ENCODE results near the gene DNM1.

DNA sequence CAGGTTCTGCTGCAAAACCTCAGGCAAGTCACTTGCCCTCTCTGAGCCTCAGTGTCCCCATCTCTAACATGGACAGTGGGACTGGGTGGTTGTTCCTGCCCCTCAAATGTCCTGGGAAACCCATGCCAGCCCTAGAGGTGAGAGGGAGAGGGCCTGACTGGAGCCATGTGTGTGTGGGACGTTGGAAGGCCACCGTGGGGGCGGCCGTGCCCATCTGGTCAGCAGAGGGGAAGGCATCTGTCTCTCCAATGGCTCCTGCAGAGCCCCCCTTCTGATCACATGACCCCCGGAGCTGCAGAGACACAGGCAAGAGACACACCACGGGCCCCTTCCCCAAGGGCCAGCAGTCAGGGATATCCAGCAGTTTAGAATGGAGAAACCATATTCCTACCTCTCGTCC, 1.7 kb downstream of the DNM1 start:
- TF ChIP-seq, protein P1, sequence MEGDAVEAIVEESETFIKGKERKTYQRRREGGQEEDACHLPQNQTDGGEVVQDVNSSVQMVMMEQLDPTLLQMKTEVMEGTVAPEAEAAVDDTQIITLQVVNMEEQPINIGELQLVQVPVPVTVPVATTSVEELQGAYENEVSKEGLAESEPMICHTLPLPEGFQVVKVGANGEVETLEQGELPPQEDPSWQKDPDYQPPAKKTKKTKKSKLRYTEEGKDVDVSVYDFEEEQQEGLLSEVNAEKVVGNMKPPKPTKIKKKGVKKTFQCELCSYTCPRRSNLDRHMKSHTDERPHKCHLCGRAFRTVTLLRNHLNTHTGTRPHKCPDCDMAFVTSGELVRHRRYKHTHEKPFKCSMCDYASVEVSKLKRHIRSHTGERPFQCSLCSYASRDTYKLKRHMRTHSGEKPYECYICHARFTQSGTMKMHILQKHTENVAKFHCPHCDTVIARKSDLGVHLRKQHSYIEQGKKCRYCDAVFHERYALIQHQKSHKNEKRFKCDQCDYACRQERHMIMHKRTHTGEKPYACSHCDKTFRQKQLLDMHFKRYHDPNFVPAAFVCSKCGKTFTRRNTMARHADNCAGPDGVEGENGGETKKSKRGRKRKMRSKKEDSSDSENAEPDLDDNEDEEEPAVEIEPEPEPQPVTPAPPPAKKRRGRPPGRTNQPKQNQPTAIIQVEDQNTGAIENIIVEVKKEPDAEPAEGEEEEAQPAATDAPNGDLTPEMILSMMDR (IDR thresholded peaks at IDR 0.05) = no peak
- no peak for TF ChIP-seq POLR2A (IDR thresholded peaks at IDR 0.05)
- TF ChIP-seq EP300 (IDR thresholded peaks at IDR 0.05) = no peak
